Caco-2 (cell line): ENCODE results near the gene TYW5. TPM values are rescaled to one million over a fixed set of nuclear protein-coding genes. Genes with fewer than 3 reads are reported as not detected.

Experiments used
- BruUV-seq: library from RNA; stranded (reverse); fragments of 400-500 nt; replicated peaks from 2 replicates; lab custom pipeline; 2021; lab: Mats Ljungman, UMichigan
- CTCF ChIA-PET: fragments of 300-600 bp; sonication (Branson Sonifier 250); formaldehyde crosslinking; loops from one replicate; lab custom pipeline; 2022; ENCODE audit warnings: antibody characterized with exemption; lab: Charles Lee
- POLR2A ChIA-PET: fragments of 300-600 bp; sonication (Branson Sonifier 250); formaldehyde crosslinking; loops from one replicate; lab custom pipeline; 2022; ENCODE audit warnings: antibody characterized with exemption; lab: Charles Lee
- DNase-seq, 2 experiments: peaks; one replicate each; pipeline versions ENCODE4 v3.0.0 to v3.0.0-alpha.2; 2020 to 2022
- H3K27me3 ChIP-seq: replicated peaks from 2 replicates; pipeline ENCODE4 v1.6.0; 2011; ENCODE audit warnings: low read length; ENCODE audit not compliant: control insufficient read depth, insufficient read depth
- H3K36me3 ChIP-seq: 2 replicates; pipeline ENCODE4 v1.5.1; 2011; ENCODE audit warnings: low read length; ENCODE audit not compliant: control insufficient read depth, insufficient read depth
- H3K4me1 ChIP-seq: fragments of 250-450 bp; sonication (Bioruptor Pico); 2 replicates; pipeline ENCODE4 v1.5.1; 2020; ENCODE audit warnings: mild to moderate bottlenecking
- H3K4me3 ChIP-seq: 2 replicates; pipeline ENCODE4 v1.5.1; 2011; ENCODE audit warnings: low read depth, mild to moderate bottlenecking, control low read depth, low read length
- H3K9me3 ChIP-seq: fragments of 250-450 bp; sonication (Bioruptor Pico); 2 replicates; pipeline ENCODE4 v1.5.1; 2020; ENCODE audit warnings: mild to moderate bottlenecking, moderate library complexity
- H3K27ac Mint-ChIP-seq: one replicate; pipeline ENCODE4 v1.8.0; 2022; ENCODE audit warnings: mixed read lengths; ENCODE audit not compliant: unreplicated experiment
- H3K27me3 Mint-ChIP-seq: one replicate; pipeline ENCODE4 v1.8.0; 2022; ENCODE audit warnings: mixed read lengths; ENCODE audit not compliant: insufficient read depth, unreplicated experiment
- H3K36me3 Mint-ChIP-seq: one replicate; pipeline ENCODE4 v1.8.0; 2022; ENCODE audit warnings: mild to moderate bottlenecking, mixed read lengths; ENCODE audit not compliant: insufficient read depth, unreplicated experiment
- H3K4me1 Mint-ChIP-seq: one replicate; pipeline ENCODE4 v1.8.0; 2022; ENCODE audit warnings: low read depth, mixed read lengths; ENCODE audit not compliant: unreplicated experiment
- H3K4me3 Mint-ChIP-seq: one replicate; pipeline ENCODE4 v1.8.0; 2022; ENCODE audit warnings: mild to moderate bottlenecking, moderate library complexity, mixed read lengths; ENCODE audit not compliant: unreplicated experiment
- H3K9me3 Mint-ChIP-seq: one replicate; pipeline ENCODE4 v1.8.0; 2022; ENCODE audit warnings: mixed read lengths; ENCODE audit not compliant: unreplicated experiment
- intact Hi-C: fragments of 100-400 bp; cut with micrococcal nuclease; formaldehyde crosslinking; loops from one replicate; pipeline ENCODE4 v1.10.0; 2022; ENCODE audit not compliant: unreplicated experiment
- total RNA-seq: library from RNA; stranded (reverse); gene quantifications from 2 replicates; pipeline ENCODE4 v1.2.3, GENCODE V29; 2022
- TF ChIP-seq, protein P1 (sequence below), 2 experiments: fragments of 200-600 bp in 1 of 2; IDR thresholded peaks; 1 replicate in 1 of 2; 2 replicates in 1 of 2; pipeline versions ENCODE4 v1.5.1 to v1.8.0; 2011 to 2022; ENCODE audit warnings: antibody characterized with exemption in 1 of 2, control low read depth in 1 of 2, inconsistent platforms in 1 of 2, low read depth in 1 of 2, low read length in 1 of 2, mild to moderate bottlenecking in 1 of 2, moderate library complexity in 1 of 2; ENCODE audit not compliant: insufficient read depth in 1 of 2, severe bottlenecking in 1 of 2, unreplicated experiment in 1 of 2

TYW5 gene
- total RNA-seq, 1 experiment from 2014 or later = 13.9 TPM

DNA sequence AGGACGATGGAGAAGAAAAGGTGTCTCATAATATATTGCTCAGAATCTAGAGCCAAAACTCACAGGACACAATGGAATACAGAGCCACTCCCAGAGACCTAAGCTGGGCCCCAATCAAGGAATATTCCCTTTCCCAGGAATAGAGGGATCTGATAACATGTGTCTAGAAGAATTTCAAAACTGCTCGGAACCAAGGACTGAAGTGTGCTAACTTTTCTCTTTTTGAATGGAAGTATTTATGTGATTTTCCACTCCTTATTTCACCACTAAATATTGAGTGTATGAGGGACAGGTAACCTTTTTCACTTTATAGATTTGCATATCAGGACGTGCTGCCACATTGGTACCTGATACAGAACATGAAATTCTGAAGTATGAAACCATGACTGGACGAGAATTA, 53.3 kb downstream of the TYW5 start:
- no peak for DNase-seq
- no peaks in the 10 kb centered on the region for H3K27me3 ChIP-seq
- CTCF ChIA-PET = no interaction called here
- Mint-ChIP-seq H3K4me1 (no peaks in the 10 kb centered on the region), H3K4me3 (no peak overlapping the region), H3K27me3 (no peaks in the 10 kb centered on the region), H3K27ac (no peak overlapping the region), H3K9me3 (no peaks in the 10 kb centered on the region), H3K36me3 (no peaks in the 10 kb centered on the region)
- BruUV-seq = no TSS peak
- intact Hi-C loops = no loop called here
- no peaks in the 10 kb centered on the region for H3K4me1 ChIP-seq
- TF ChIP-seq, protein P1, sequence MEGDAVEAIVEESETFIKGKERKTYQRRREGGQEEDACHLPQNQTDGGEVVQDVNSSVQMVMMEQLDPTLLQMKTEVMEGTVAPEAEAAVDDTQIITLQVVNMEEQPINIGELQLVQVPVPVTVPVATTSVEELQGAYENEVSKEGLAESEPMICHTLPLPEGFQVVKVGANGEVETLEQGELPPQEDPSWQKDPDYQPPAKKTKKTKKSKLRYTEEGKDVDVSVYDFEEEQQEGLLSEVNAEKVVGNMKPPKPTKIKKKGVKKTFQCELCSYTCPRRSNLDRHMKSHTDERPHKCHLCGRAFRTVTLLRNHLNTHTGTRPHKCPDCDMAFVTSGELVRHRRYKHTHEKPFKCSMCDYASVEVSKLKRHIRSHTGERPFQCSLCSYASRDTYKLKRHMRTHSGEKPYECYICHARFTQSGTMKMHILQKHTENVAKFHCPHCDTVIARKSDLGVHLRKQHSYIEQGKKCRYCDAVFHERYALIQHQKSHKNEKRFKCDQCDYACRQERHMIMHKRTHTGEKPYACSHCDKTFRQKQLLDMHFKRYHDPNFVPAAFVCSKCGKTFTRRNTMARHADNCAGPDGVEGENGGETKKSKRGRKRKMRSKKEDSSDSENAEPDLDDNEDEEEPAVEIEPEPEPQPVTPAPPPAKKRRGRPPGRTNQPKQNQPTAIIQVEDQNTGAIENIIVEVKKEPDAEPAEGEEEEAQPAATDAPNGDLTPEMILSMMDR (IDR thresholded peaks at IDR 0.05; ENCODE audit: insufficient read depth in 1 of 2, low read depth in 1 of 2, low read length in 1 of 2, severe bottlenecking in 1 of 2, unreplicated experiment in 1 of 2) = no peak
- no peak overlapping the region for H3K4me3 ChIP-seq
- POLR2A ChIA-PET = no interaction called here
- H3K9me3 ChIP-seq = no peaks in the 10 kb centered on the region
- H3K36me3 ChIP-seq = no peaks in the 10 kb centered on the region

DNA sequence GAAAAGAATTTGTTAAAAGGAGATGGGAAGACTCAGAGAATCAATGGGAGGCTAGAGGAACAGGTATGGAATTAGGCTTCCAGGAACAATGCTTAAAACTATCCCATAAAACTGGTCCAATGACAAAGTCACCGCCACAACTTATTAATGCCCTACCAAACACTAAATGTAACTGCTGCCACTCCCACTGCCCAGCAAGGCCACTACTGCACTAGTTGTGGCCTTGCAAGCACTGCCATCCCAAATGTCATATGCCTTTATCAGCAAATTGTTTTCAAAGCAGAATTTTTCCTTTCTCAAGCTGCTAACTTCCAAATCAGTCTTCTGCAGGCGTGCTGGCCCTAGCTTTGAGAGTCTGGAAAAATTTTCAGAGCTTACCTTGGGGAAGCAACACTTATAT, 58.7 kb downstream of the TYW5 start:
- Mint-ChIP-seq H3K4me3 (no peak overlapping the region), H3K36me3 (no peaks in the 10 kb centered on the region), H3K27ac (no peak overlapping the region), H3K9me3 (no peaks in the 10 kb centered on the region), H3K4me1 (no peaks in the 10 kb centered on the region), H3K27me3 (no peaks in the 10 kb centered on the region)
- TF ChIP-seq, protein P1 (IDR thresholded peaks at IDR 0.05; ENCODE audit: insufficient read depth in 1 of 2, low read depth in 1 of 2, low read length in 1 of 2, severe bottlenecking in 1 of 2, unreplicated experiment in 1 of 2) = no peak
- ChIA-PET CTCF (no interaction called here), POLR2A (no interaction called here)
- DNase-seq = no peak
- no peaks in the 10 kb centered on the region for H3K9me3 ChIP-seq
- BruUV-seq = no TSS peak
- H3K27me3 ChIP-seq = no peaks in the 10 kb centered on the region
- no peaks in the 10 kb centered on the region for H3K36me3 ChIP-seq
- no peak overlapping the region for H3K4me3 ChIP-seq
- no peaks in the 10 kb centered on the region for H3K4me1 ChIP-seq
- intact Hi-C loops = loop anchor here (1.0 kb wide), 1 partner anchor 46 kb away; no protein-coding TSS in a partner anchor

DNA sequence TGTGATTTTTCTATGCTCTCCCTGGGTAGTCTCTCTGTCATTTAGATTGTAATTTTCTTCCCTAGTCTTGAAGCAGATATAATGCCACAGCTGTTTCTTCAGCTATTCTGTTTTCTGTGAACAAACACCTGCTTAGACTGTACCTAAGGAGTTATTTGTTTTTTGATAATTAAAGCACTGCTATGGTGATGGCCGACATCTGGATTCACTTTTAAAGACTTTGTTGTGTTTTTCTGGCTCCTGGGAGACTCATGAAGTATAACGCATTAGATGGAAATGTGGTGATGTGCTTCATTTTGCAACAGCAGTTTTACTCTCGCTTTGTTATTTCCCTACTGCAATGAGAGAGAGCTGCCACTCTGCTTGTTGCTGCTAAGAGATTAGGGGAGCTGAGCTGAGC, 59.9 kb downstream of the TYW5 start:
- no peaks in the 10 kb centered on the region for H3K27me3 Mint-ChIP-seq
- TF ChIP-seq, protein P1 (IDR thresholded peaks at IDR 0.05; ENCODE audit: insufficient read depth in 1 of 2, low read depth in 1 of 2, low read length in 1 of 2, severe bottlenecking in 1 of 2, unreplicated experiment in 1 of 2) = no peak
- POLR2A ChIA-PET = no interaction called here

More for the DNA sequence above, 59.9 kb downstream of the TYW5 start:
- H3K9me3 Mint-ChIP-seq = no peaks in the 10 kb centered on the region
- intact Hi-C loops = no loop called here
- H3K27me3 ChIP-seq = no peaks in the 10 kb centered on the region
- no peak overlapping the region for H3K4me3 ChIP-seq
- H3K4me1 Mint-ChIP-seq = no peaks in the 10 kb centered on the region
- no peak overlapping the region for H3K4me3 Mint-ChIP-seq
- no peaks in the 10 kb centered on the region for H3K36me3 ChIP-seq
- no TSS peak for BruUV-seq
- H3K36me3 Mint-ChIP-seq = no peaks in the 10 kb centered on the region
- no peaks in the 10 kb centered on the region for H3K4me1 ChIP-seq
- CTCF ChIA-PET = no interaction called here
- no peak overlapping the region for H3K27ac Mint-ChIP-seq
- no peak for DNase-seq
- no peaks in the 10 kb centered on the region for H3K9me3 ChIP-seq
